HEK293T (cell line): ENCODE data around the gene CDCA4.

Source experiments
- BHLHE40 ChIP-seq: fragments of 450-650 bp; IDR thresholded peaks from 2 replicates; pipeline ENCODE4 v1.6.1; 2016; ENCODE audit warnings: mild to moderate bottlenecking, moderate library complexity, borderline replicate concordance
- CTBP1 ChIP-seq: fragments of 450-650 bp; IDR thresholded peaks from 2 replicates; pipeline ENCODE4 v1.6.1; 2016; ENCODE audit warnings: borderline replicate concordance
- FOXK2 ChIP-seq: fragments of 450-650 bp; IDR thresholded peaks from 2 replicates; pipeline ENCODE4 v1.6.1; 2016; ENCODE audit warnings: mild to moderate bottlenecking
- HDGF ChIP-seq: fragments of 450-650 bp; IDR thresholded peaks from 2 replicates; pipeline ENCODE4 v1.6.1; 2017; ENCODE audit warnings: antibody characterized with exemption, borderline replicate concordance
- NFRKB ChIP-seq: fragments of 450-650 bp; IDR thresholded peaks from 2 replicates; pipeline ENCODE4 v1.6.1; 2016; ENCODE audit warnings: mild to moderate bottlenecking, moderate library complexity
- SP1 ChIP-seq: fragments of 450-650 bp; IDR thresholded peaks from 2 replicates; pipeline ENCODE4 v1.6.1; 2017
- SUZ12 ChIP-seq: fragments of 450-650 bp; IDR thresholded peaks from 2 replicates; pipeline ENCODE4 v1.6.1; 2016; ENCODE audit warnings: mild to moderate bottlenecking
- TARDBP ChIP-seq: fragments of 450-650 bp; IDR thresholded peaks from 2 replicates; pipeline ENCODE4 v1.6.1; 2016
- TF ChIP-seq, protein P1 (sequence below): fragments of 450-650 bp; IDR thresholded peaks from 2 replicates; pipeline ENCODE4 v1.6.1; 2016

DNA sequence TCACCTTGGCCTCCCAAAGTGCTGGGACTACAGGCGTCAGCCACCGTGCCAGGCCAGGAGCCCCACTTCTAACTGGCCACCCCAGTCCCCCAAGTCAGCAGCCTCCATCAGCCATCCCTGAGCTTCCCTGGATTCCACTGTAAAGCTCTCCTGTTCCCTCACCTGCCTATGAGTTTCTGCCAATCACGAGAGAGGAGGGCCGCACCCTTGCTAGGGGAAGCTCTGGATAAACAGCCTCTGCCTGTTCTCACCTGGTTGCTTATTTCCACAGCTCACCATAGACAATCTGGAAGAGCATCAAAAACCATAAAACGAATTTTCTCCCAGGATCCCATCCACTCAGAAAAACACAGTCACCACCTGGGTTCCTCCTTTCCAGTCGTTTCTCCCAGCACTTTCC is 5.0 kb downstream of the CDCA4 start:
- TF ChIP-seq SP1 (no peak), HDGF (no peak), TARDBP (no peak), FOXK2 (no peak), SUZ12 (no peak), NFRKB (no peak), CTBP1 (no peak), BHLHE40 (no peak)
- TF ChIP-seq, protein P1, sequence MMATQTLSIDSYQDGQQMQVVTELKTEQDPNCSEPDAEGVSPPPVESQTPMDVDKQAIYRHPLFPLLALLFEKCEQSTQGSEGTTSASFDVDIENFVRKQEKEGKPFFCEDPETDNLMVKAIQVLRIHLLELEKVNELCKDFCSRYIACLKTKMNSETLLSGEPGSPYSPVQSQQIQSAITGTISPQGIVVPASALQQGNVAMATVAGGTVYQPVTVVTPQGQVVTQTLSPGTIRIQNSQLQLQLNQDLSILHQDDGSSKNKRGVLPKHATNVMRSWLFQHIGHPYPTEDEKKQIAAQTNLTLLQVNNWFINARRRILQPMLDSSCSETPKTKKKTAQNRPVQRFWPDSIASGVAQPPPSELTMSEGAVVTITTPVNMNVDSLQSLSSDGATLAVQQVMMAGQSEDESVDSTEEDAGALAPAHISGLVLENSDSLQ = no peak
